Spleen (tissue), 11 donors: ENCODE data around the gene APP. TPM values are rescaled to one million over a fixed set of nuclear protein-coding genes. Genes with fewer than 3 reads are reported as not detected.

Experiments used
- polyA plus RNA-seq, 3 donors: library from polyadenylated mRNA; stranded (reverse); fragments of 200-250 nt; gene quantifications; one replicate each; pipeline ENCODE4 v1.2.1, GENCODE V29; 2013
- small RNA-seq, 4 donors: library from RNA; depleted of rRNA; stranded (forward); fragments of <200 nt; gene quantifications; one replicate each; pipeline ENCODE3, GENCODE V24; 2016
- total RNA-seq, 7 donors: library from RNA; depleted of rRNA in 3 of 7; stranded (reverse); fragments of >200 nt in 3 of 7; fragmentation: NEBNext Ultra II Directional in 4 of 7; extraction: Animal tissue kit (Norgen Biotek cat#: 25700) in 4 of 7; gene quantifications; one replicate each; pipeline versions ENCODE4 v1.1.0 to v1.2.1, GENCODE V29; 2016 to 2021
- donor health status: healthy with polysubstance abuse.
- donor health status: DM: no; HTN: no; CAD: no; lungs with moderate emphysema.
- donor health status: DM: no; HTN: no; CAD: no.
- donor health status: Bipolar disorder and iron deficiency.
- donor health status: healthy.
- donor health status: DM: no; HTN: no; CAD: no.
- donor health status: DM: yes; HTN: yes; CAD: no.

The APP gene
- total and polyA plus RNA-seq, 10 donors = 25.3 to 398 (median 282) TPM

Small RNAs within 50 kb of the gene (small RNA-seq; reads per million reads assigned to genes)
- 0 reads per million in 4 donors for gene RNU6-123P
- gene RNU6-926P = 0 reads per million in 4 donors
